Body of pancreas (tissue), 4 donors: ENCODE measurements around the gene PTPRN2. TPM values are rescaled to one million over a fixed set of nuclear protein-coding genes. Genes with fewer than 3 reads are reported as not detected.
"Not testable (repeated sequence)": the region's sequence is repeated elsewhere in the genome, so short reads cannot be mapped to it uniquely, and the experiment has no call there.

ENCODE experiments used
- ATAC-seq: fragments of 150-250 bp; one replicate; pipeline ENCODE4 v1.9.1; 2016
- DNase-seq, 4 donors: peaks; one replicate each; pipeline ENCODE4 v3.0.0-alpha.2; 2019
- H3K27ac ChIP-seq, 4 donors: fragments of 200-600 bp; sonication (generic); 1 replicate in 3 of 4; 2 replicates in 1 of 4; pipeline versions ENCODE4 v1.5.1 to v1.6.1; 2016 to 2019; ENCODE audit warnings: mild to moderate bottlenecking in 1 of 4, mixed read lengths in 1 of 4, moderate library complexity in 1 of 4
- H3K27me3 ChIP-seq, 2 donors: fragments of 200-600 bp; sonication (generic); one replicate each; pipeline ENCODE4 v1.6.0; 2016; ENCODE audit warnings: mild to moderate bottlenecking in 1 of 2
- H3K36me3 ChIP-seq, 2 donors: fragments of 200-600 bp; sonication (generic); replicated peaks in 1 of 2; 2 replicates each; pipeline ENCODE4 v1.5.1; 2016; ENCODE audit warnings: low read depth in 2 of 2; ENCODE audit not compliant: insufficient read depth in 1 of 2
- H3K4me1 ChIP-seq: fragments of 200-600 bp; sonication (generic); one replicate; pipeline ENCODE4 v1.6.0; 2016
- H3K4me3 ChIP-seq, 2 donors: fragments of 200-600 bp; sonication (generic); 1 replicate in 1 of 2; 2 replicates in 1 of 2; pipeline ENCODE4 v1.5.1; 2016 to 2019
- H3K9me3 ChIP-seq, 3 donors: fragments of 200-600 bp; sonication (generic); 1 replicate in 2 of 3; 2 replicates in 1 of 3; pipeline ENCODE4 v1.5.1; 2016
- CTCF ChIP-seq, 7 experiments: fragments of 450-650 bp in 4 of 7; fragments of 200-600 bp in 3 of 7; sonication (generic) in 3 of 7; IDR thresholded peaks; one replicate each; pipeline ENCODE4 v1.5.1; 2016 to 2019; ENCODE audit warnings: antibody characterized with exemption in 7 of 7
- POLR2A ChIP-seq, 3 donors: fragments of 450-650 bp; IDR thresholded peaks; one replicate each; pipeline ENCODE4 v1.6.1; 2016; ENCODE audit warnings: antibody characterized with exemption in 3 of 3, mild to moderate bottlenecking in 2 of 3
- WGBS, 2 donors: methylation state at CpG; one replicate each; pipeline ENCODE4 v1.1.5; 2017; 5-methylcytosine and 5-hydroxymethylcytosine counted together
- intact Hi-C: fragments of 100-400 bp; cut with DNase I; formaldehyde crosslinking; loops from one replicate; pipeline ENCODE4 v1.15.1; 2023
- total RNA-seq, 2 donors: library from RNA; depleted of rRNA; stranded (reverse); fragments of >200 nt; gene quantifications; one replicate each; pipeline ENCODE4 v1.1.0, GENCODE V29; 2016

PTPRN2 gene
- total RNA-seq, 2 donors from 2014 or later: 31.6 to 76.1 TPM

DNA sequence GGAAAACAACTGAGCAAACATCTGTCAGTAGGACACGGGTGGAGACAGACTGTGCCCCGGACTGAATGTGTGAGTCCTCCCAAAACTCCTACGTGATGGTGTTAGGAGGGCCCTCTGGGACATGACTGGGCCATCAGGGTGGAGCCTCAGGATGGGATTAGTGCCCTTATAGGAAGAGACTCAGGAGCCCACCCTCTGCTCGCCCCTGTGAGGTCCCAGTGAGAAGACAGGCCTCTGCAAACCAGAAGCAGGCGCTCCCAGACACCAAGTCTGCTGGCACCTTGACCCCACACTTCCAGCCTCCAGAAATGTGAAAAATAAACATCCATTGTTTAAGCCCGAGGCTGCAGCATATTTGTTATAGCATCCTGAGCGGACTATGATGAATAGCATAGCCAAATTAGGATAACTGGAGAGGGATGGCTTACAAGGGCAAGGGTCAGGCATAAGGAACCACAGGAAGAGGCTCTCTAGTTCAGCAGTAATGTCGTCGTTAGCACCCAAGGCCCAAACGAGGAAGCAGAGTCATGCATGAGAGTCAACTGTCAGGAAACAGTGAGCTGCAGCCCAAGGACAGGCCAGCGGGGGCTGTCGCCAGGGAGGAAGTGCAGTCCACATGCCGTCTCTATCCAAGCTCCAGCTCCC, 50.6 kb downstream of the PTPRN2 start:
- H3K4me3 ChIP-seq: no peak overlapping the region
- H3K27me3 ChIP-seq: no peaks in the 10 kb centered on the region
- no peak for ATAC-seq
- no peaks in the 10 kb centered on the region for H3K36me3 ChIP-seq
- TF ChIP-seq CTCF (IDR thresholded peaks at IDR 0.05): no peak
- TF ChIP-seq POLR2A (IDR thresholded peaks at IDR 0.05): no peak
- DNase-seq: no peak
- H3K27ac ChIP-seq: no peak overlapping the region
- H3K4me1 ChIP-seq: peaks cover 6% of the 10 kb centered on the region
- intact Hi-C loops: no loop called here
- WGBS, 2 donors: 48 to 76% methylated on average over 10 to 13 of the region's 13 CpGs
- H3K9me3 ChIP-seq: no peaks in the 10 kb centered on the region

DNA sequence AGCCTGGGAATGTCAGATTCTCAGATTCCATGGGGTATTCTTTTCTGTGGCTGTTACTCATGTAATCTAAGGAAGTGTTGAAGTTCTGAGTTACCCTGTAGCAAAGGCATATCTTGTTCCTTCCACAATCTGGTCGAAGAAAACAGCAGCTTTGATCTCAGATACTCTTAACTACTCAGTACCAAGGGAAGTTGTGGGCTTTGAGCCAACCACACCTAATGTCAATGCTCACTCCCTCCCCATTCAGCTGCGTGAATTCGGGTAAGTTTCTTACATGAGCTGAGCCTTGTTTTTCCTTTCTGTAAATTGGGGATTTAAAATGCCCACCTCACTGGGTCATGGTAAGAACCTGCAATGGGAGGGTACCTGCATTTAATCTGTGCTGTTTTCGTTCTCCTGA, 52.5 kb downstream of the PTPRN2 start:
- Histone ChIP-seq H3K27ac (no peak overlapping the region), H3K36me3 (no peaks in the 10 kb centered on the region), H3K27me3 (no peaks in the 10 kb centered on the region), H3K4me3 (no peak overlapping the region), H3K4me1 (peaks cover 6% of the 10 kb centered on the region), H3K9me3 (no peaks in the 10 kb centered on the region)
- ATAC-seq (no peak), DNase-seq (peak in 2 of 4 donors; percentile 40 to 68)
- TF ChIP-seq POLR2A (IDR thresholded peaks at IDR 0.05): no peak
- TF ChIP-seq CTCF (IDR thresholded peaks at IDR 0.05): no peak
- intact Hi-C loops: no loop called here
- WGBS, 2 donors: 47 to 68% methylated on average over 4 of the region's 4 CpGs

DNA sequence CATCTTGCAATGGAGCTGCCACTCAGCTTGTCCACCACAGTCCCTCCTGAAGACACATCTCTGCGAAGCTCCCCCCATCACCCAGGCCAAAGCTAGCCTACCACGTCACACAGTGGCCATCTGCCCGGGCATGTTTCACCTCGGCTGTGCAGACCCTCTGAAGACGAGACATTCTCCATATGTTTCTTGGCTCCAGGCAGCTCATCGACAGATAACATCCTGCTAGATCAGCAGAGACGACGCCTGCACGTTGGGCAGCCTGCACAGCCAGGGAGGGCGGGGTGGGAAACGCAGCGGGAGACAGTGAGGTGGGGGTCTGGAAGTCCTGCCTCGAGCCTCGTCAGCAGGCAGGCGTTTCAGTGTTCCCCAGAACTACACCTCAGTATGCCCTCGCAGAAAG, 53.0 kb downstream of the PTPRN2 start:
- intact Hi-C loops: no loop called here
- no peak overlapping the region for H3K27ac ChIP-seq
- H3K9me3 ChIP-seq: no peaks in the 10 kb centered on the region
- H3K4me1 ChIP-seq: peaks cover 6% of the 10 kb centered on the region
- TF ChIP-seq POLR2A (IDR thresholded peaks at IDR 0.05) (no peak), CTCF (IDR thresholded peaks at IDR 0.05) (no peak)
- DNase-seq (no peak), ATAC-seq (no peak)
- H3K4me3 ChIP-seq: no peak overlapping the region
- WGBS, 2 donors: 82 to 92% methylated on average over 16 of the region's 16 CpGs
- no peaks in the 10 kb centered on the region for H3K27me3 ChIP-seq
- no peaks in the 10 kb centered on the region for H3K36me3 ChIP-seq

GRCh38 chr7:158534134-158534515, 53.5 kb downstream of the PTPRN2 start:
- intact Hi-C loops, ATAC-seq, H3K4me3 ChIP-seq, H3K27ac ChIP-seq, H3K36me3 ChIP-seq, DNase-seq, H3K9me3 ChIP-seq, H3K27me3 ChIP-seq, H3K4me1 ChIP-seq: not testable (repeated sequence)
- 78 to 100% methylated on average over 1 to 10 of the region's 12 CpGs for WGBS, 2 donors

- no peak for DNase-seq
- intact Hi-C loops: no loop called here
Measured at GRCh38 chr7:158533386-158534133, 54.1 kb downstream of the PTPRN2 start.

More at GRCh38 chr7:158533386-158534133, 54.1 kb downstream of the PTPRN2 start:
- peaks cover 6% of the 10 kb centered on the region for H3K4me1 ChIP-seq
- H3K36me3 ChIP-seq: no peaks in the 10 kb centered on the region
- no peaks in the 10 kb centered on the region for H3K9me3 ChIP-seq
- H3K27me3 ChIP-seq: no peaks in the 10 kb centered on the region
- H3K4me3 ChIP-seq: no peak overlapping the region
- no peak overlapping the region for H3K27ac ChIP-seq
- WGBS, 2 donors: 83 to 98% methylated on average over 14 to 26 of the region's 26 CpGs
- no peak for TF ChIP-seq CTCF (IDR thresholded peaks at IDR 0.05)
- no peak for TF ChIP-seq POLR2A (IDR thresholded peaks at IDR 0.05)
- no peak for ATAC-seq
